Muscle of leg (tissue), 11 donors: ENCODE measurements around the gene TRAM2. TPM values are rescaled to one million over a fixed set of nuclear protein-coding genes. Genes with fewer than 3 reads are reported as not detected.

Source experiments
- DNase-seq: peaks from one replicate; pipeline ENCODE4 v3.0.0; 2013
- H3K27ac ChIP-seq: one replicate; pipeline ENCODE4 v1.5.1; 2013; ENCODE audit warnings: mild to moderate bottlenecking, low read length, control low read depth
- H3K27me3 ChIP-seq: one replicate; pipeline ENCODE4 v1.6.1; 2013; ENCODE audit warnings: low read length; ENCODE audit not compliant: control insufficient read depth, insufficient read depth
- H3K36me3 ChIP-seq: one replicate; pipeline ENCODE4 v1.6.1; 2013; ENCODE audit warnings: low read length; ENCODE audit not compliant: control insufficient read depth, insufficient read depth
- H3K4me1 ChIP-seq: one replicate; pipeline ENCODE4 v1.6.1; 2013; ENCODE audit warnings: low read length; ENCODE audit not compliant: control insufficient read depth, insufficient read depth
- H3K4me3 ChIP-seq: one replicate; pipeline ENCODE4 v1.5.1; 2013; ENCODE audit warnings: low read length, control low read depth
- H3K9me3 ChIP-seq: replicated peaks from 2 replicates; pipeline ENCODE4 v1.6.1; 2013; ENCODE audit warnings: low read depth, low read length; ENCODE audit not compliant: control insufficient read depth
- WGBS: methylation state at CpG from one replicate; pipeline ENCODE4 v1.1.5; 2013; ENCODE audit warnings: missing lambda C conversion rate; ENCODE audit not compliant: insufficient coverage; 5-methylcytosine and 5-hydroxymethylcytosine counted together
- polyA plus RNA-seq, 8 donors: library from polyadenylated mRNA; unstranded; fragments of 120-200 nt; gene quantifications; one replicate each; pipeline versions ENCODE4 v1.2.1 to v1.2.3, GENCODE V29; 2013; ENCODE audit warnings: inconsistent platforms in 1 of 8, low replicate concordance in 1 of 8; ENCODE audit not compliant: insufficient read length in 8 of 8, insufficient read depth in 1 of 8
- total RNA-seq: library from RNA; stranded (reverse); fragments of 120-200 nt; gene quantifications from one replicate; pipeline ENCODE4 v1.2.4, GENCODE V29; 2013

TRAM2 gene
- total and polyA plus RNA-seq, 9 donors = 15.8 to 32.7 (median 21.6) TPM

- Histone ChIP-seq H3K4me3 (no peak overlapping the region), H3K4me1 (peaks cover 83% of the 10 kb centered on the region), H3K27ac (peak overlapping the region; percentile 63), H3K27me3 (no peaks in the 10 kb centered on the region), H3K9me3 (no peaks in the 10 kb centered on the region), H3K36me3 (peaks cover 2% of the 10 kb centered on the region)
- DNase-seq = peak; percentile 69
- WGBS = 13% methylated on average over 3 of the region's 10 CpGs
Measured at GRCh38 chr6:52571099-52571755, 5.6 kb downstream of the TRAM2 start.

GRCh38 chr6:52570291-52570700 lies 6.6 kb downstream of the TRAM2 start:
- H3K4me1 ChIP-seq = peaks cover 77% of the 10 kb centered on the region
- H3K27ac ChIP-seq = peak overlapping the region; percentile 63
- no peaks in the 10 kb centered on the region for H3K9me3 ChIP-seq
- peaks cover 2% of the 10 kb centered on the region for H3K36me3 ChIP-seq
- 12% methylated on average over 6 of the region's 8 CpGs for WGBS
- H3K4me3 ChIP-seq = no peak overlapping the region
- no peaks in the 10 kb centered on the region for H3K27me3 ChIP-seq
- DNase-seq = peak; percentile 90

- no peaks in the 10 kb centered on the region for H3K27me3 ChIP-seq
- H3K4me1 ChIP-seq = peaks cover 60% of the 10 kb centered on the region
- DNase-seq = peak; percentile 39
- no CpG with 5 or more reads among the region's 4 CpGs for WGBS
- no peak overlapping the region for H3K4me3 ChIP-seq
- no peaks in the 10 kb centered on the region for H3K9me3 ChIP-seq
- H3K27ac ChIP-seq = peak overlapping the region; percentile 54
- H3K36me3 ChIP-seq = peaks cover 2% of the 10 kb centered on the region
Measured at GRCh38 chr6:52568320-52568719, 8.5 kb downstream of the TRAM2 start.

- no peaks in the 10 kb centered on the region for H3K9me3 ChIP-seq
- peaks cover 53% of the 10 kb centered on the region for H3K4me1 ChIP-seq
- WGBS = 76% methylated on average over 3 of the region's 3 CpGs
- peaks cover 2% of the 10 kb centered on the region for H3K36me3 ChIP-seq
- peak; percentile 51 for DNase-seq
- peak overlapping the region; percentile 63 for H3K27ac ChIP-seq
- no peaks in the 10 kb centered on the region for H3K27me3 ChIP-seq
- H3K4me3 ChIP-seq = no peak overlapping the region
Measured at GRCh38 chr6:52566853-52567279, 10.0 kb downstream of the TRAM2 start.

GRCh38 chr6:52566201-52566600 lies 10.7 kb downstream of the TRAM2 start:
- WGBS = 17% methylated on average over 1 of the region's 2 CpGs
- Histone ChIP-seq H3K27ac (peak overlapping the region; percentile 63), H3K36me3 (peaks cover 2% of the 10 kb centered on the region), H3K27me3 (no peaks in the 10 kb centered on the region), H3K4me1 (peaks cover 47% of the 10 kb centered on the region), H3K4me3 (no peak overlapping the region), H3K9me3 (no peaks in the 10 kb centered on the region)
- no peak for DNase-seq

GRCh38 chr6:52564856-52565255 lies 12.0 kb downstream of the TRAM2 start:
- Histone ChIP-seq H3K9me3 (no peaks in the 10 kb centered on the region), H3K27me3 (no peaks in the 10 kb centered on the region), H3K4me1 (peaks cover 35% of the 10 kb centered on the region), H3K27ac (no peak overlapping the region), H3K4me3 (no peak overlapping the region), H3K36me3 (peaks cover 2% of the 10 kb centered on the region)
- 97% methylated on average over 3 of the region's 3 CpGs for WGBS
- no peak for DNase-seq

- H3K27me3 ChIP-seq = no peaks in the 10 kb centered on the region
- H3K27ac ChIP-seq = no peak overlapping the region
- no peak for DNase-seq
- WGBS = no CpG with 5 or more reads among the region's 3 CpGs
- H3K36me3 ChIP-seq = peaks cover 2% of the 10 kb centered on the region
- no peaks in the 10 kb centered on the region for H3K9me3 ChIP-seq
- H3K4me1 ChIP-seq = peaks cover 24% of the 10 kb centered on the region
- no peak overlapping the region for H3K4me3 ChIP-seq
Measured at GRCh38 chr6:52562911-52563310, 13.9 kb downstream of the TRAM2 start.

- WGBS = 59% methylated on average over 4 of the region's 5 CpGs
- H3K36me3 ChIP-seq = no peaks in the 10 kb centered on the region
- H3K4me3 ChIP-seq = no peak overlapping the region
- no peak for DNase-seq
- no peaks in the 10 kb centered on the region for H3K27me3 ChIP-seq
- peaks cover 22% of the 10 kb centered on the region for H3K4me1 ChIP-seq
- H3K9me3 ChIP-seq = no peaks in the 10 kb centered on the region
- no peak overlapping the region for H3K27ac ChIP-seq
Measured at GRCh38 chr6:52560462-52560861, 16.4 kb downstream of the TRAM2 start.

- Histone ChIP-seq H3K27me3 (no peaks in the 10 kb centered on the region), H3K4me1 (peaks cover 23% of the 10 kb centered on the region)
- WGBS = no CpG with 5 or more reads among the region's 6 CpGs
Measured at GRCh38 chr6:52558266-52559000, 18.4 kb downstream of the TRAM2 start.

GRCh38 chr6:52557389-52558265 lies 19.2 kb downstream of the TRAM2 start:
- H3K9me3 ChIP-seq = no peaks in the 10 kb centered on the region
- H3K27me3 ChIP-seq = no peaks in the 10 kb centered on the region
- peak; percentile 49 for DNase-seq
- H3K27ac ChIP-seq = peak overlapping the region; percentile 62
- H3K4me3 ChIP-seq = no peak overlapping the region
- no peaks in the 10 kb centered on the region for H3K36me3 ChIP-seq
- H3K4me1 ChIP-seq = peaks cover 29% of the 10 kb centered on the region
- no CpG with 5 or more reads among the region's 11 CpGs for WGBS

More at GRCh38 chr6:52558266-52559000, 18.4 kb downstream of the TRAM2 start:
- Histone ChIP-seq H3K27ac (peak overlapping the region; percentile 62), H3K36me3 (no peaks in the 10 kb centered on the region), H3K9me3 (no peaks in the 10 kb centered on the region), H3K4me3 (no peak overlapping the region)
- no peak for DNase-seq
